HL-60 (cell line): Measurements from ENCODE around the gene USP36.

ENCODE experiments used
- DNase-seq, 2 experiments: peaks; one replicate each; pipeline ENCODE4 v3.0.0-alpha.2; 2010 to 2020; ENCODE audit warnings: low read depth in 1 of 2, low spot score in 1 of 2
- H3K27ac ChIP-seq: fragments of 250-450 bp; sonication (Bioruptor Pico); replicated peaks from 2 replicates; pipeline ENCODE4 v1.5.1; 2020; ENCODE audit warnings: mild to moderate bottlenecking, moderate library complexity
- H3K27me3 ChIP-seq: fragments of 250-450 bp; sonication (Bioruptor Pico); 2 replicates; pipeline ENCODE4 v1.5.1; 2021; ENCODE audit warnings: mild to moderate bottlenecking, moderate library complexity; ENCODE audit not compliant: insufficient read depth, poor library complexity, severe bottlenecking
- H3K4me3 ChIP-seq: replicated peaks from 2 replicates; pipeline ENCODE4 v1.5.1; 2011; ENCODE audit warnings: mild to moderate bottlenecking, control low read depth, low read length; ENCODE audit not compliant: insufficient read depth
- CTCF ChIP-seq: IDR thresholded peaks from one replicate; pipeline ENCODE4 v1.5.1; 2011; ENCODE audit warnings: low read length, control low read depth, inconsistent platforms; ENCODE audit not compliant: insufficient read depth
- GABPA ChIP-seq: IDR thresholded peaks from 2 replicates; pipeline ENCODE4 v1.6.1; 2012; ENCODE audit warnings: low read depth
- POLR2AphosphoS5 ChIP-seq: IDR thresholded peaks from 2 replicates; pipeline ENCODE4 v1.6.1; 2012; ENCODE audit warnings: low read depth
- SPI1 ChIP-seq: IDR thresholded peaks from 2 replicates; pipeline ENCODE4 v1.6.1; 2012; ENCODE audit warnings: low read depth, mild to moderate bottlenecking, borderline replicate concordance
- TF ChIP-seq, protein P1 (sequence below): IDR thresholded peaks from 2 replicates; pipeline ENCODE4 v1.6.1; 2012; ENCODE audit warnings: low read depth; ENCODE audit not compliant: insufficient replicate concordance

Gene USP36

DNA sequence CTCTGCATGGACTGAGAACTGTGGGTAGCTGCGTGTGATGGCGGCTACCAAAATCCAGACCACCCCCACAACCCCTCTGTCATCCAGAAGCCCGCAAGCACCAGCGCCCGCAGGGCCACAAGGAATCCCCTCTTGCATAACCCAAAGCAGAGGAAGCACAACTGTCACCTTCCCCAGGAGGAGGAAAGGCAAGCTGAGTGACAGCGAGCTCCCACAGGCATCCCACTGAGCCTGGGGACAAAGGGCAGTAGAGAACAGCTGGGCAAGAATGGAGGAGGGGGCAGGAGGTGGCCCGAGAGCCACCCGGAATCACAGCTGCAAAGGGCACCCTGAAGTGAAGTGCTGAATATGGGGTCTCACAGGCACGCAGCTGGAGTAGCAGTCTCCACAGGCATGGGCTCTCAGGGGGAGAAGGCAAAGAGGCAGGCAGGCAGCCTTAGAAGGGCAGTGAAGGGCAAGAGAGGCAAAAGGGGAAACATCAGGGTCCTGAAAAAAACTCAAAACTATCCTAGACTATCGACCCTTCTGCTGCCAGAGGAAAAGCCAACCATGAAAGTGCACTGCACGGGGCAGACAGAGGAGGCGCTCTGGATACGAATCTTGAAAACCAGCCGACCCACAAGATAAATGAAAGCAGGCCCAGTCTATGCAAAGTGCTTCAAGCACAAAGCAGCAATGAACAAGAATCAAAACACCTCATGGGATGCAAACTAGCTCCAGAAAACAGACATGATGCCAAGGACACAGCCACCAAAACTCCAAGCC is 17.1 kb downstream of the USP36 start:
- TF ChIP-seq CTCF (no peak), POLR2AphosphoS5 (no peak), SPI1 (no peak), GABPA (no peak)
- TF ChIP-seq, protein P1, sequence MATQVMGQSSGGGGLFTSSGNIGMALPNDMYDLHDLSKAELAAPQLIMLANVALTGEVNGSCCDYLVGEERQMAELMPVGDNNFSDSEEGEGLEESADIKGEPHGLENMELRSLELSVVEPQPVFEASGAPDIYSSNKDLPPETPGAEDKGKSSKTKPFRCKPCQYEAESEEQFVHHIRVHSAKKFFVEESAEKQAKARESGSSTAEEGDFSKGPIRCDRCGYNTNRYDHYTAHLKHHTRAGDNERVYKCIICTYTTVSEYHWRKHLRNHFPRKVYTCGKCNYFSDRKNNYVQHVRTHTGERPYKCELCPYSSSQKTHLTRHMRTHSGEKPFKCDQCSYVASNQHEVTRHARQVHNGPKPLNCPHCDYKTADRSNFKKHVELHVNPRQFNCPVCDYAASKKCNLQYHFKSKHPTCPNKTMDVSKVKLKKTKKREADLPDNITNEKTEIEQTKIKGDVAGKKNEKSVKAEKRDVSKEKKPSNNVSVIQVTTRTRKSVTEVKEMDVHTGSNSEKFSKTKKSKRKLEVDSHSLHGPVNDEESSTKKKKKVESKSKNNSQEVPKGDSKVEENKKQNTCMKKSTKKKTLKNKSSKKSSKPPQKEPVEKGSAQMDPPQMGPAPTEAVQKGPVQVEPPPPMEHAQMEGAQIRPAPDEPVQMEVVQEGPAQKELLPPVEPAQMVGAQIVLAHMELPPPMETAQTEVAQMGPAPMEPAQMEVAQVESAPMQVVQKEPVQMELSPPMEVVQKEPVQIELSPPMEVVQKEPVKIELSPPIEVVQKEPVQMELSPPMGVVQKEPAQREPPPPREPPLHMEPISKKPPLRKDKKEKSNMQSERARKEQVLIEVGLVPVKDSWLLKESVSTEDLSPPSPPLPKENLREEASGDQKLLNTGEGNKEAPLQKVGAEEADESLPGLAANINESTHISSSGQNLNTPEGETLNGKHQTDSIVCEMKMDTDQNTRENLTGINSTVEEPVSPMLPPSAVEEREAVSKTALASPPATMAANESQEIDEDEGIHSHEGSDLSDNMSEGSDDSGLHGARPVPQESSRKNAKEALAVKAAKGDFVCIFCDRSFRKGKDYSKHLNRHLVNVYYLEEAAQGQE = no peak
- H3K4me3 ChIP-seq = no peak overlapping the region
- H3K27me3 ChIP-seq = no peaks in the 10 kb centered on the region
- DNase-seq = no peak
- H3K27ac ChIP-seq = no peak overlapping the region

GRCh38 chr17:78822552-78822951 is 18.1 kb downstream of the USP36 start:
- DNase-seq = no peak
- Histone ChIP-seq H3K27me3 (no peaks in the 10 kb centered on the region), H3K4me3 (no peak overlapping the region), H3K27ac (no peak overlapping the region)
- TF ChIP-seq, protein P1 = no peak
- TF ChIP-seq POLR2AphosphoS5 (no peak), SPI1 (no peak), CTCF (no peak), GABPA (no peak)

DNA sequence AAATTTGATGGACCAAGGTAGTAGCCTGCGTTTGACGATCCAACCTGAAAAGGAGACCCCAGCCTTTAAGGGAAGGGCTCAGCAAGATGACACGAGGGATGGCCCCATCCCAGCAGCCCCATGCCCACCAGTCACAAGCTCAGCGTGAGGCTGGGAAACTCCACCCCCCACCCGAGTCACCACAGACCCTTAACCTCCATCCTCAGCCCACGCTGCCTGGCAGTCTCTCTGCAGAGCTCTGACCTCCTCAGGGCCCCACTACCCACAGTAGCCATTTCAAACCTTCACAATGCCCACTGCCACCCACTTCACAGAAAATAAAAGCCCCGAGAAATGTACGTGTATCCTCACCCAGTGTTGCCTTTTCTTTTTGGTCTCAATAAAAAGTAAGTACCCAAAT is 18.7 kb downstream of the USP36 start:
- no peaks in the 10 kb centered on the region for H3K27me3 ChIP-seq
- TF ChIP-seq POLR2AphosphoS5 (no peak), CTCF (no peak), GABPA (no peak), SPI1 (no peak)
- TF ChIP-seq, protein P1 = no peak
- no peak for DNase-seq
- H3K27ac ChIP-seq = no peak overlapping the region
- H3K4me3 ChIP-seq = no peak overlapping the region
